A673 (cell line): Measurements from ENCODE around the gene CHAF1A. TPM values are rescaled to one million over a fixed set of nuclear protein-coding genes. Genes with fewer than 3 reads are reported as not detected.

Source experiments
- BruUV-seq: library from RNA; stranded (reverse); fragments of 400-500 nt; replicated peaks from 2 replicates; lab custom pipeline; 2021; lab: Mats Ljungman, UMichigan
- CTCF ChIA-PET: fragments of 300-600 bp; sonication (Branson Sonifier 250); formaldehyde crosslinking; loops from one replicate; lab custom pipeline; 2022; ENCODE audit warnings: antibody characterized with exemption; lab: Charles Lee
- POLR2A ChIA-PET: fragments of 300-600 bp; sonication (Branson Sonifier 250); formaldehyde crosslinking; loops from one replicate; lab custom pipeline; 2022; ENCODE audit warnings: antibody characterized with exemption; ENCODE audit not compliant: low non-redundant PET; lab: Charles Lee
- DNase-seq: peaks from one replicate; pipeline ENCODE4 v3.0.0-alpha.2; 2015; ENCODE audit warnings: low spot score
- H3K27ac ChIP-seq: fragments of 200-600 bp; sonication (generic); 2 replicates; pipeline ENCODE4 v1.5.1; 2016; ENCODE audit warnings: mixed run types, low read depth, mild to moderate bottlenecking, mixed read lengths, antibody characterized with exemption, low read length; ENCODE audit not compliant: poor library complexity, severe bottlenecking
- H3K27me3 ChIP-seq: fragments of 200-600 bp; sonication (generic); replicated peaks from 2 replicates; pipeline ENCODE4 v1.6.1; 2017; ENCODE audit warnings: mixed run types, low read depth, mild to moderate bottlenecking, mixed read lengths, antibody characterized with exemption, low read length; ENCODE audit not compliant: insufficient read depth, poor library complexity
- H3K36me3 ChIP-seq: fragments of 200-600 bp; sonication (generic); 2 replicates; pipeline ENCODE4 v1.6.1; 2016; ENCODE audit warnings: mixed run types, mild to moderate bottlenecking, mixed read lengths, antibody characterized with exemption, low read length; ENCODE audit not compliant: insufficient read depth, poor library complexity, severe bottlenecking
- H3K4me1 ChIP-seq: fragments of 200-600 bp; sonication (generic); 2 replicates; pipeline ENCODE4 v1.6.1; 2017; ENCODE audit warnings: mixed run types, mild to moderate bottlenecking, mixed read lengths, antibody characterized with exemption, low read length; ENCODE audit not compliant: insufficient read depth, poor library complexity, severe bottlenecking
- H3K4me3 ChIP-seq: fragments of 200-600 bp; sonication (generic); 2 replicates; pipeline ENCODE4 v1.5.1; 2016; ENCODE audit warnings: low read depth, mixed run types, mild to moderate bottlenecking, mixed read lengths, low read length; ENCODE audit not compliant: poor library complexity, severe bottlenecking
- H3K9me3 ChIP-seq: fragments of 200-600 bp; sonication (generic); 2 replicates; pipeline ENCODE4 v1.6.1; 2016; ENCODE audit warnings: mixed run types, low read depth, mild to moderate bottlenecking, mixed read lengths, antibody characterized with exemption, low read length; ENCODE audit not compliant: poor library complexity, severe bottlenecking
- CTCF ChIP-seq: fragments of 300-800, 200-600 bp; sonication (generic); conservative IDR thresholded peaks from 2 replicates; pipeline ENCODE4 v1.5.1; 2017; ENCODE audit warnings: low read depth, mild to moderate bottlenecking, antibody characterized with exemption, low read length, moderate library complexity, mixed read lengths
- EZH2 ChIP-seq: fragments of 200-600 bp; sonication (generic); IDR thresholded peaks from 2 replicates; pipeline ENCODE4 v1.6.1; 2017; ENCODE audit warnings: borderline replicate concordance, low read depth, mild to moderate bottlenecking, mixed read lengths, antibody characterized with exemption, low read length; ENCODE audit not compliant: poor library complexity, severe bottlenecking
- intact Hi-C: fragments of 100-400 bp; cut with micrococcal nuclease; formaldehyde crosslinking; loops from one replicate; pipeline ENCODE4 v1.10.0; 2022; ENCODE audit not compliant: unreplicated experiment
- total RNA-seq: library from RNA; stranded (reverse); gene quantifications from 2 replicates; pipeline ENCODE4 v1.2.3, GENCODE V29; 2021

The CHAF1A gene
- total RNA-seq, 1 experiment from 2014 or later = 115 TPM

DNA sequence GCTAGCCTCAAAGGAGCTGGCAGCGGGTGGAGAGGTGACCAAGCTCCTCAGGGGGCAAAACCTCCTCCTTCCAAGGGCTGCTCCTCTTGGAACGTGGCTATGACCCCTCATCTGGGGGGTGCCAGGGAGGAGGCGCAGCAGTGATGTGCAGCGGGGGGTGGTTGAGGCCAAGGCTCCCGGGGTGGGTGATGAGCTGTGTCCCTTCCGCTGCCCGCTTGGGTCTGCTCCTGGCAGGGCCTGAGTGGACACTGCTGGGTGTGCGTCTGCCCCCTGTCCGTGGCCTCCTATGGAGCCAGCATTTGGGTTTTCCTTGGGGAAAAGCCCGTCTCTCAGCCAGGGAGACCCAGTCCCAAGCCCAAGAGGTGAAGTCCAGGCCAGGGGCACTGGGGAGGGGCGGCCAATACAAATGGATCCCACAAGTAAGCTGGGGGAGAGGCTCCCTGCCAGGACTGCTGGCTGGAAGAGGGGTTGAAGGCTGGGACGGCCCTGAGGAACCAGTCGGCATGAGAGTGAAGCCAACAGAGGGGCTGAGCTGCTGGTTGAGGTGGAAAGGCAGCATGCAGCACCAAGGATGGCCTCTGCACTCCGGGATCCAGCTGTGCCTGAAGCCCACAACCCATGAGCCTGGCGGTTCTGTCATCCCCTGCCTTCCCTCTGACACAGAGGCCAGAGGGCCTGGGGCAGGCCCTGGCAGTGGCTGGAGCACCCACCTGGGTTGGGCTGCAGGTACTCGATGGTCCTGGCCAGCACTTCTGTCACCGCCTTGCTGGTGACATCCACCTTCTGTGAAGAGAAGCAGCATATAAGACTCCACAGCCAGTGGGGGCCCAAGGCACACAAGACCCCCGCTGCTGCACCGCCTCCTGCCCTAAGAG is 36.4 kb upstream of the CHAF1A start:
- H3K4me3 ChIP-seq = no peak overlapping the region
- no TSS peak for BruUV-seq
- no peak for DNase-seq
- intact Hi-C loops = no loop called here
- ChIA-PET POLR2A (no interaction called here), CTCF (interaction anchor here (0.7 kb wide), 1 partner anchor 1353 kb away, joined by 7 read pairs; no protein-coding TSS in a partner anchor)
- no peak for TF ChIP-seq CTCF
- TF ChIP-seq EZH2 = no peak
- H3K9me3 ChIP-seq = no peaks in the 10 kb centered on the region
- H3K4me1 ChIP-seq = peaks cover 10% of the 10 kb centered on the region
- no peak overlapping the region for H3K27ac ChIP-seq
- no peaks in the 10 kb centered on the region for H3K27me3 ChIP-seq
- peaks cover 26% of the 10 kb centered on the region for H3K36me3 ChIP-seq

GRCh38 chr19:4366666-4367335 is 35.6 kb upstream of the CHAF1A start:
- ChIA-PET POLR2A (interaction anchor here (0.6 kb wide), 1 partner anchor 315 kb away, joined by 20 read pairs; no protein-coding TSS in a partner anchor), CTCF (interaction anchor here (0.7 to 0.9 kb wide), 2 partner anchors 14 to 1352 kb away, joined by 3 to 7 read pairs; no protein-coding TSS in a partner anchor)
- intact Hi-C loops = no loop called here
- no peak for TF ChIP-seq CTCF
- TF ChIP-seq EZH2 = no peak
- no peaks in the 10 kb centered on the region for H3K27me3 ChIP-seq
- H3K9me3 ChIP-seq = no peaks in the 10 kb centered on the region
- peaks cover 10% of the 10 kb centered on the region for H3K4me1 ChIP-seq
- no peak overlapping the region for H3K4me3 ChIP-seq
- H3K36me3 ChIP-seq = peaks cover 21% of the 10 kb centered on the region
- BruUV-seq = no TSS peak
- no peak for DNase-seq
- no peak overlapping the region for H3K27ac ChIP-seq

DNA sequence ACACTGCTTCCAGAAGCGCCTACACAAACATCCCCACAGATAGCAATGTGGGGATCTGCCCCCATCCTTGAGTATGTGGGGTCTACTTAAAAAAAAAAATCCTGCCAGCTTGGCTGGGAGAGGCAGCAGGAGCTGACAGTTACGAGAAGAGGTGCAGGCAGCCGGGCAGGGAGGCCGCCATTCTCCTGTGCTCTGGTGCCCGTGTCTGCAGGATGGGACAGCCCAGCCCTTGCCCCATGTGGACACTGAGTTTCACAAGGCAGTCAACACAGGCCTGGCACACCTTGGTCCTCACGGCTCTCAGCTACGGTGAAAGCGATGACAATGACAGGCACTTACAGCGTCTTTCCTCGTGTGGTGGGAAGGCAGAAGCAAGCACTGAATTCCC is 35.1 kb upstream of the CHAF1A start:
- CTCF ChIA-PET = interaction anchor here (0.9 kb wide), 1 partner anchor 15 kb away, joined by 3 read pairs; no protein-coding TSS in a partner anchor
- intact Hi-C loops = no loop called here
- POLR2A ChIA-PET = no interaction called here

More for the DNA sequence above, 35.1 kb upstream of the CHAF1A start:
- no peak for DNase-seq
- Histone ChIP-seq H3K9me3 (no peaks in the 10 kb centered on the region), H3K36me3 (peaks cover 21% of the 10 kb centered on the region), H3K27ac (no peak overlapping the region), H3K4me3 (no peak overlapping the region), H3K4me1 (peaks cover 10% of the 10 kb centered on the region), H3K27me3 (no peaks in the 10 kb centered on the region)
- TF ChIP-seq CTCF (no peak), EZH2 (no peak)
- BruUV-seq = no TSS peak
